SH-SY5Y (cell line): ENCODE measurements around the gene RNU6-1.

ENCODE experiments used
- GATA2 ChIP-seq: IDR thresholded peaks from 2 replicates; pipeline ENCODE4 v1.6.1; 2011; ENCODE audit warnings: mild to moderate bottlenecking, low read depth, low read length
- GATA3 ChIP-seq: IDR thresholded peaks from 2 replicates; pipeline ENCODE4 v1.6.1; 2011; ENCODE audit warnings: low read depth, mild to moderate bottlenecking, low read length, moderate library complexity

RNU6-1 gene

GRCh38 chr15:67807141-67807540 lies 32.7 kb downstream of the RNU6-1 start:
- TF ChIP-seq GATA2, result no peak
- TF ChIP-seq GATA3, result no peak

GRCh38 chr15:67806536-67806935 lies 33.3 kb downstream of the RNU6-1 start:
- no peak for TF ChIP-seq GATA3
- no peak for TF ChIP-seq GATA2

- TF ChIP-seq GATA3 (no peak), GATA2 (no peak)
Measured at GRCh38 chr15:67805666-67806516, 34.0 kb downstream of the RNU6-1 start.

GRCh38 chr15:67805008-67805665 lies 34.7 kb downstream of the RNU6-1 start:
- no peak for TF ChIP-seq GATA3

- TF ChIP-seq GATA2 (no peak), GATA3 (no peak)
Measured at GRCh38 chr15:67803996-67804843, 35.6 kb downstream of the RNU6-1 start.

GRCh38 chr15:67803299-67803698 lies 36.5 kb downstream of the RNU6-1 start:
- no peak for TF ChIP-seq GATA2
- TF ChIP-seq GATA3, result no peak

GRCh38 chr15:67801926-67802914 lies 37.6 kb downstream of the RNU6-1 start:
- TF ChIP-seq GATA3 (no peak), GATA2 (no peak)

GRCh38 chr15:67801142-67801541 lies 38.7 kb downstream of the RNU6-1 start:
- TF ChIP-seq GATA2, result no peak
- no peak for TF ChIP-seq GATA3

GRCh38 chr15:67799801-67800205 lies 40.0 kb downstream of the RNU6-1 start:
- no peak for TF ChIP-seq GATA2
- TF ChIP-seq GATA3, result no peak

- TF ChIP-seq GATA2 (no peak), GATA3 (no peak)
Measured at GRCh38 chr15:67796196-67797127, 43.4 kb downstream of the RNU6-1 start.

GRCh38 chr15:67794832-67795574 lies 44.8 kb downstream of the RNU6-1 start:
- TF ChIP-seq GATA2 (no peak), GATA3 (no peak)
